Activated CD4-positive, alpha-beta T cell treated with anti-CD3 and anti-CD28 coated beads for 36 hours (primary cell): Measurements from ENCODE around the gene OSBPL3. TPM values are rescaled to one million over a fixed set of nuclear protein-coding genes. Genes with fewer than 3 reads are reported as not detected.

Experiments
- ATAC-seq: fragments of 200-7000 bp; cut with Tn5 transposase; one replicate; pipeline ENCODE4 v1.10.0; 2021; ENCODE audit warnings: mild to moderate bottlenecking, moderate library complexity
- CTCF ChIA-PET: fragments of 350-600 bp; sonication (Branson Sonifier 250); formaldehyde crosslinking; loops from one replicate; lab custom pipeline; 2021; ENCODE audit warnings: antibody characterized with exemption; lab: Charles Lee
- POLR2A ChIA-PET: fragments of 350-600 bp; sonication (Branson Sonifier 250); formaldehyde crosslinking; loops from one replicate; lab custom pipeline; 2021; ENCODE audit warnings: antibody characterized with exemption, inconsistent platforms; lab: Charles Lee
- DNase-seq: peaks from one replicate; pipeline ENCODE4 v3.0.0-alpha.2; 2020
- H3K27ac Mint-ChIP-seq: one replicate; pipeline ENCODE4 v1.8.0; 2021; ENCODE audit warnings: mixed read lengths
- H3K27me3 Mint-ChIP-seq: one replicate; pipeline ENCODE4 v1.8.0; 2021; ENCODE audit warnings: mixed read lengths
- H3K36me3 Mint-ChIP-seq: one replicate; pipeline ENCODE4 v1.8.0; 2021; ENCODE audit warnings: low read depth, mixed read lengths
- H3K4me1 Mint-ChIP-seq: one replicate; pipeline ENCODE4 v1.8.0; 2021; ENCODE audit warnings: mixed read lengths
- H3K4me3 Mint-ChIP-seq: one replicate; pipeline ENCODE4 v1.8.0; 2021; ENCODE audit warnings: mild to moderate bottlenecking, moderate library complexity, mixed read lengths
- H3K9me3 Mint-ChIP-seq: one replicate; pipeline ENCODE4 v1.8.0; 2021; ENCODE audit warnings: low read depth, mixed read lengths
- intact Hi-C, 2 experiments: fragments of 100-400 bp; cut with DNase I in 1 of 2; cut with micrococcal nuclease in 1 of 2; formaldehyde crosslinking; loops; one replicate each; pipeline versions ENCODE4 v1.14.2 to v1.15.1; 2022 to 2024; cut with DNase I, micrococcal nuclease
- total RNA-seq, 2 experiments: library from RNA; stranded (reverse); gene quantifications; one replicate each; pipeline ENCODE4 v1.2.3, GENCODE V29; 2021

The OSBPL3 gene
- total RNA-seq, 2 experiments from 2014 or later = 34.7 to 38.2 TPM

DNA sequence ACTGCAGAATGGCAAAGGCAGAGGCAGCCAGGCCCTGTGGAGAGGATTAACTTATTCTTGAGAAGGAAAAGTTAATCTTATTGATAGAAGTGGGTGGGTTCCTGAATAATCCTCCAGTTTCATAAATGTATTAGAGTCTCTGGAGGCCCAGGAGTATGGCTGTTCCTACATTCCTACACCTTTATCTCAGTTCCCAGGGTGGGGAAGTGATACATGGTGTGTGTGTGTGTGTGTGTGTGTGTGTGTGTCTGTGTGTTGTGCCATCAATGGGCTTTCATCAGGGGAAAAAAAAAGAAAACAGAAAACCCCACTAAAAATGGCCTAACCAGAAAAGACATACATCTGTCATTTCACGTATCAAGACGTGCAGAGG, 200.7 kb downstream of the OSBPL3 start:
- intact Hi-C loops = no loop called here
- no peak for ATAC-seq
- Mint-ChIP-seq H3K27me3 (no peaks in the 10 kb centered on the region), H3K27ac (peak overlapping the region; percentile 69), H3K4me1 (peaks cover 7% of the 10 kb centered on the region), H3K36me3 (peaks cover 5% of the 10 kb centered on the region), H3K9me3 (peaks cover 4% of the 10 kb centered on the region), H3K4me3 (no peak overlapping the region)
- CTCF ChIA-PET = interaction anchor here (0.6 kb wide), 1 partner anchor 310 kb away, joined by 3 read pairs; no protein-coding TSS in a partner anchor
- no peak for DNase-seq
- POLR2A ChIA-PET = interaction anchor here (1.1 kb wide), 1 partner anchor 338 kb away, joined by 4 read pairs; no protein-coding TSS in a partner anchor

DNA sequence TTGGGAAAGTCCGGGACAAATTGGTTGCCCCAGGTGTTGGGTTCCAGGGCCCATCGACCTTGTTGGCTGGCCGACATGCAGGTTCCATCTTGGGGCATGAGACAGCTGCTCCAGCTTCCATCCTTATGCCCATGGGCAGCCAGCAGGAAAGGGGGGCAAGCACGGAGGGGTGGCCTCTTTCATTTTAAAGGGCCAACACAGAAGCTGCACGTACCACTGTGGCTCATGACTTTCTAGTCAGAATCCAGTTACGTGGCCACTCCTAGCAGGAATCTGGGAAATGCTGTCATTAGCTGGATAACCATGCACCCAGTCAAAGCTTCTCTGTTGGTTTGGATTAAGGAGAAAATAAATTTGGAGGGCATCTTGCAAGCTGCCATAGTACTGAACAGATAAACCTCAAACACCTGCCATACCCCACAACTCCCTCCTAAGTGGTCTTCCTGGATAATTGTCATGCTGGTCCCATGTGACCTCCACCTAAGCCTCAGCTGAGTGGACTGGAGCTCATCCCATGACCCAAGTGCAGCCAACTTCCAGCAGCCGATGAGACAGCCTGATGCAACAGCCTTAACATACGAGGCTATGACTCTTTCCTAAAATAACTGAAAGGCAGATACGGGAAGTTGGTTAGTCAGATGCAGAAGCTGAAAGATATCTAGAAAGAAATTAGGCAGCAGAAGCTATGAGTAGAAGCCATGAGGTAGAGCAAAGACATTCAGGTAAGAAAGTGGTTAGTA, 201.3 kb downstream of the OSBPL3 start:
- Mint-ChIP-seq H3K4me1 (peaks cover 10% of the 10 kb centered on the region), H3K9me3 (peaks cover 4% of the 10 kb centered on the region), H3K36me3 (peaks cover 4% of the 10 kb centered on the region), H3K27ac (peak overlapping the region; percentile 69), H3K27me3 (no peaks in the 10 kb centered on the region), H3K4me3 (no peak overlapping the region)
- POLR2A ChIA-PET = interaction anchor here (1.1 kb wide), 1 partner anchor 339 kb away, joined by 4 read pairs; no protein-coding TSS in a partner anchor
- ATAC-seq (peak; percentile 85), DNase-seq (peak; percentile 45)
- CTCF ChIA-PET = interaction anchor here (0.6 to 1.9 kb wide), 4 partner anchors 10 to 465 kb away, joined by 3 to 5 read pairs (median 3); no protein-coding TSS in a partner anchor
- intact Hi-C loops = no loop called here

DNA sequence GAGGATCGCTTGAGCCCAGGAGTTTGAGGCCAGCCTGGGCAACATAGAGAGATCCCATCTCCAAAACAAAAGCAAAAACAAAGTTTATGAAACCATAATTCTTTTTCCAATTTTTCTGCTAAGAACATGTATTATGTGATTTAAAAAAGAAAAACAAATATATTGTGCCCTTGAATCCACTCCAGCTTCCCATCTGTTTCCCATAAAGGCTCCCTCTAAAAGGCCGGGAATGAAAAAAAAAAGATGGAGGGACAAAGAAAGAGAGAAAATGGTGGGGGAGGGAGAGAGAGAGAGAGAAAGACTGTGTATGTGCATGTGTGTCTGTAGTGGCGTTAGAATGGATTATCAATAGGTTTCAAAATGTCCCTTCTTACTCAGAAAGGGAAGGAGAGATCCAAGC, 202.2 kb downstream of the OSBPL3 start:
- DNase-seq (no peak), ATAC-seq (no peak)
- no peaks in the 10 kb centered on the region for H3K36me3 Mint-ChIP-seq
- POLR2A ChIA-PET = no interaction called here
- no peak overlapping the region for H3K4me3 Mint-ChIP-seq
- H3K4me1 Mint-ChIP-seq = peaks cover 11% of the 10 kb centered on the region
- H3K9me3 Mint-ChIP-seq = no peaks in the 10 kb centered on the region
- H3K27me3 Mint-ChIP-seq = no peaks in the 10 kb centered on the region
- peak overlapping the region; percentile 55 for H3K27ac Mint-ChIP-seq
- intact Hi-C loops = no loop called here
- CTCF ChIA-PET = interaction anchor here (0.7 to 1.9 kb wide), 5 partner anchors 11 to 466 kb away, joined by 3 to 5 read pairs (median 3); no protein-coding TSS in a partner anchor

DNA sequence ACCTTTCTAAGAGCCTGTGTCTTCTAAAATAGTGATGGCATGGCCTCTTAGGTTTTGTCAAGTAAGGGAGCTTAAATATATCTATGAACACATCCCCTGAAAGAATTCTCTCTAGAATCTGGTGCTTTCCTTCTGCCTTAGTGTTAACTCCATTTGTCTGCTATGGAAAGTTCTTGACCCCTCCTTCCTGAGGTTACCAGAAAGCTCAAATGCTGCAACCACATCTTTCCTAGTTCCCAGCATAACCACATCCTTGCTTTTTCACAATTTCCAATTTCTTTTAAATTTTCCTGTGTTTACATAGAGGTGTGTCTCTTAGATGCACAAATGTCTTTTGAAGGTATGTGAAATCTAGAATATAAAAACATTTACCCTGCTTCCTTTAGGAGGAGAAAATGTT, 206.3 kb downstream of the OSBPL3 start:
- peaks cover 5% of the 10 kb centered on the region for H3K27me3 Mint-ChIP-seq
- peaks cover 8% of the 10 kb centered on the region for H3K9me3 Mint-ChIP-seq
- intact Hi-C loops = no loop called here
- H3K4me1 Mint-ChIP-seq = peaks cover 4% of the 10 kb centered on the region
- ChIA-PET POLR2A (interaction anchor here (0.5 kb wide), 1 partner anchor 203 kb away, joined by 3 read pairs; no protein-coding TSS in a partner anchor), CTCF (no interaction called here)
- no peaks in the 10 kb centered on the region for H3K36me3 Mint-ChIP-seq
- ATAC-seq (no peak), DNase-seq (no peak)
- H3K4me3 Mint-ChIP-seq = no peak overlapping the region
- no peak overlapping the region for H3K27ac Mint-ChIP-seq

DNA sequence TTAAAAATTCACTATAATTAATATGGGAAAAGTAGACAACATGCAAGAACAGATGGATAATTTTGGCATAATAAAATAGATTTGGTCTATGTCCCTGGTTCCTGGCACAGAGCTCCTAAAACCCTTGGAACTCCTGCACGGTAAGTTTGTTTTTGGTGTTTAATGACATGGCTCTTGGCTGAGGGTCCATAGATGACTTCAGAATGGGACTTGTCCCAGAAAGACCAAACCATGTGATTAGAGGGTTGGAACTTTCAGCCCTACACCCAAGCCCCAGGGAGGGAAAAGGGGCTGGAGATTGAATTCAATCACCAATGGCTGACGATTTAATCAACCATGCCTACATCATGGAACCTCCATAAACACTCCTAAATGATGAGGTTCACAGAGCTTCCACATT, 210.1 kb downstream of the OSBPL3 start:
- Mint-ChIP-seq H3K4me3 (no peak overlapping the region), H3K27ac (no peak overlapping the region), H3K9me3 (peaks cover 8% of the 10 kb centered on the region), H3K27me3 (peaks cover 15% of the 10 kb centered on the region), H3K36me3 (no peaks in the 10 kb centered on the region), H3K4me1 (peaks cover 4% of the 10 kb centered on the region)
- ChIA-PET POLR2A (no interaction called here), CTCF (interaction anchor here (0.7 to 2.0 kb wide), 2 partner anchors 13 to 329 kb away, joined by 4 to 7 read pairs; no protein-coding TSS in a partner anchor)
- ATAC-seq (no peak), DNase-seq (no peak)
- intact Hi-C loops = no loop called here

DNA sequence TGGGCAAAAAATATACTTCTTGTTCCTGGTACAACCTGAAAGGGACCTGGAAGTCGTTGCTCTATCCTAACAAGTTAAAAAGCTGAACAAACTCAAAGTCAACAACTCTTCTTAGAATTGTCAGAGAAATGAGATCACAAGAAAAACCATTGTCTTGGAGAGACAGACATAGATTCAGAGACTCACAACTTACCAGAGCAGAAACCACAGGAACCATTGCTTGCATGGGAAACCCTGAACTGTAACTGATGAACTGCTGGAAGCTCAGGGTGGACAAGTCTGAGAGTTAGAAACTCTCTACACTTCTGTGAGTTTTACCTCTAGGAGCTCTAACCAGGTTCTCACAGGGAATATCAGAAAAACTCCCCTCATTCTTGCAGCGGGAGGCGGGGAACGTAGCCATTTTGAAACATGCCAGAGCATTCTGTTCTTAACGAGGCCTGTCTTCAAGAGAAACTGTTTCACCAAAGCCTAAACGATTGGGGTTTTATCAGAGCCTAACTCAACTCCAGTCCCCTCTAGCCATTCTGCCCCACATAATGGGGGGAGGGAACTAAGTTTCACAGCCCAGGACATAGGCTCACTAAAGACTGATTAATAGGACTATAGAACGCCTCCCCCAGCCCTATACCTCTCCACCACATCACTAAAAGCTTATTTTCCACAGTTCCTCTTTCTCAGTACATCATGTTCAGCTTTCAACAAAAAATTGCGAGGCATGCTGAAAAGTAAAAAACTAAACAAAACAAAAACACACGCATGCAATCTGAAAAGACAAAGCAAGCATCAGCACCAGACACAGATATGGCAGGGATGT, 210.8 kb downstream of the OSBPL3 start:
- H3K4me3 Mint-ChIP-seq = no peak overlapping the region
- H3K9me3 Mint-ChIP-seq = peaks cover 8% of the 10 kb centered on the region
- H3K4me1 Mint-ChIP-seq = peaks cover 4% of the 10 kb centered on the region
- POLR2A ChIA-PET = no interaction called here
- intact Hi-C loops = no loop called here
- DNase-seq = no peak
- peaks cover 18% of the 10 kb centered on the region for H3K27me3 Mint-ChIP-seq
- CTCF ChIA-PET = interaction anchor here (0.7 to 2.0 kb wide), 2 partner anchors 13 to 330 kb away, joined by 4 to 7 read pairs; no protein-coding TSS in a partner anchor
- ATAC-seq = peak; percentile 19
- no peak overlapping the region for H3K27ac Mint-ChIP-seq
- H3K36me3 Mint-ChIP-seq = no peaks in the 10 kb centered on the region

DNA sequence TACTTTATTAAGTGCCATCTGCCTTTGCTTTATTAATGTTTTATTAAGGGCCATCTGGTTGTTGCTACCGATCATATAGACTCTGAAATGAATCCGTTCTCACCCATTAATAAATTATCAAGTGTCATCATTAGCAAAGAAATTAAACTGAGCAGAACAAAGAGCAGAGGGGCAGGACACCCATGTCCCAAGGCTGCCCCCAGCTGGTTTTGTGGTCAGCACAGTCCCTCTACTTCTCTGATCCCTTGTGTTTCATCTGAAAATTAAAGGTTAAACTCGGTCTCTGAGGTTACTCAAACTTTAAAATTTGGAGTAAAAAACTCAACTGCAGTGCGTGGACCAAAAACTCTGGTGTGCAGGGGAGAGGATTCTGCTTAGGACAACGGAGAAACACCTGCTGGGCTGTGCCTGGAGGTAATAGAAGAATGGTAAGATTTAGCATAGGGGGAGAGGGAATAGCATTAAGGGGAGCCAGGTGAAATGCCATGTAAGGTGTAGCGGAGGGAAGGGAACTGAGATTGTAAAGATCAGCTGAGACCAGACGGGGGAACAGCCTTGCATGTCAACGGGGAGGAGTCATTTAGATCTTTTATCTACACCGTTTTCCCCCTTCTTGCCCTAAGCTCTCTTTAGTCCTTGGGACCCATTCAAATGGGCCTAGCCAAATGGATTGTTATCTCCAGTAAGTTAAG, 212.0 kb downstream of the OSBPL3 start:
- peaks cover 26% of the 10 kb centered on the region for H3K27me3 Mint-ChIP-seq
- POLR2A ChIA-PET = no interaction called here
- H3K27ac Mint-ChIP-seq = no peak overlapping the region
- peaks cover 8% of the 10 kb centered on the region for H3K9me3 Mint-ChIP-seq
- peaks cover 1% of the 10 kb centered on the region for H3K4me1 Mint-ChIP-seq
- DNase-seq (no peak), ATAC-seq (no peak)
- CTCF ChIA-PET = interaction anchor here (0.6 kb wide), 1 partner anchor 26 kb away, joined by 3 read pairs; no protein-coding TSS in a partner anchor
- no peaks in the 10 kb centered on the region for H3K36me3 Mint-ChIP-seq
- no peak overlapping the region for H3K4me3 Mint-ChIP-seq
- intact Hi-C loops = no loop called here

DNA sequence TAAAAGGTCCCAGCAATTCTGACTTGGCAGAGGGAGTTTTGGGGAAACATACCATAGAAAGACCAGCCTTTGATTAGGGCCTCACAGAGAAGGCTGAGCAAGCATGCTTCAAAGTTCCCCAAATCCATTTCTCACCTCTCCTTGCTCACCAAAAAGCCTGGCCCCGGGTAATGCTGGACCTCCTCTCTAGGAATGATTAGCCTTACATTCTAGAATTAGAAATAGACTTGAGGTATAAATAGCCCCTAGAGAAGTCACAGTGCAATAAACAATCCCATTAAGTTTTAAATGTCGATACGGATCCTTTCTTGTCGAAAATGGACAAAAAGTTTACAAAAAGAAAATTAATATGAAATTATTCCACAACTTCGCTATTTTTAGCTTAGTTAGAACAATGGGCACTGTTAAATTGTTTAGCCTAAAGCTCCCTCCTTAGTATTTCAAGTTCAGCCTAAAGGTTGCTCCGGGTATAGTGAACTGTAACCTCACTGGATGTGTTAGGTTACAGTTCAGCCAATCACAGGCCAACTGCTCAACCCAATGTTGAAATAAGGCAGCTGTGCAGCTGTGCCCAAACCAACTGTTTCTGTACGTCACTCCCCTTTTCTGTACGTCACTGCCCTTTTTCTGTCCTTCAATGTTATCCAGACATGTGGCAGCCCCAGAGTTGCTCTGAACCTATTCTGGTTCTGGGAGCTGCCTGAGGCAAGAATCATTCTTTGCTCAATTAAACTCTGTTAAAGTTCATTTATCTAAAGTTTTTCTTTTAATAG, 214.8 kb downstream of the OSBPL3 start:
- intact Hi-C loops = no loop called here
- H3K36me3 Mint-ChIP-seq = no peaks in the 10 kb centered on the region
- ChIA-PET POLR2A (no interaction called here), CTCF (interaction anchor here (0.6 to 0.8 kb wide), 2 partner anchors 99 to 334 kb away, joined by 3 to 4 read pairs; no protein-coding TSS in a partner anchor)
- H3K4me3 Mint-ChIP-seq = no peak overlapping the region
- H3K27ac Mint-ChIP-seq = no peak overlapping the region
- peaks cover 1% of the 10 kb centered on the region for H3K4me1 Mint-ChIP-seq
- H3K9me3 Mint-ChIP-seq = peaks cover under 1% of the 10 kb centered on the region
- no peak for DNase-seq
- no peak for ATAC-seq
- peaks cover 36% of the 10 kb centered on the region for H3K27me3 Mint-ChIP-seq

DNA sequence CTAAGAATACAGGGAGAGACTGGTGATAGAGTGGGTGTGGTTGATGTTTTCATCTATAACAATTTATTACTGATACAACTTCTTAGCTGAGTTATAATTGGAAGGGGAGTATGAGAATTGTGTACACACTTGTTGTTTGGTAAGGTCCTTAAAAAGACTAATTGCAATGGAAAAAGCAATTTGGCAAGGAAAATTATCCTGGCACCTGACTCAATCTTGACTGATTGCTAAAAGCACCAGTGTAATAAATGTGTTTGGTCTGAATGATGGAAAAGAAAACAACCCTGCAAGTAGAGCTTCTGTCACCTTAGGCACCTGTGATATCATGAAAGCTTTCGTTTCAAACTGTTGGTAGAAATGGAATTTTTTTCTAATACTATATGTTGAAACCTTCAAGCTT, 216.0 kb downstream of the OSBPL3 start:
- DNase-seq (no peak), ATAC-seq (no peak)
- no peaks in the 10 kb centered on the region for H3K36me3 Mint-ChIP-seq
- no peak overlapping the region for H3K4me3 Mint-ChIP-seq
- peaks cover 41% of the 10 kb centered on the region for H3K27me3 Mint-ChIP-seq
- H3K27ac Mint-ChIP-seq = no peak overlapping the region
- no peaks in the 10 kb centered on the region for H3K9me3 Mint-ChIP-seq
- ChIA-PET CTCF (no interaction called here), POLR2A (no interaction called here)
- peaks cover 1% of the 10 kb centered on the region for H3K4me1 Mint-ChIP-seq
- intact Hi-C loops = no loop called here

DNA sequence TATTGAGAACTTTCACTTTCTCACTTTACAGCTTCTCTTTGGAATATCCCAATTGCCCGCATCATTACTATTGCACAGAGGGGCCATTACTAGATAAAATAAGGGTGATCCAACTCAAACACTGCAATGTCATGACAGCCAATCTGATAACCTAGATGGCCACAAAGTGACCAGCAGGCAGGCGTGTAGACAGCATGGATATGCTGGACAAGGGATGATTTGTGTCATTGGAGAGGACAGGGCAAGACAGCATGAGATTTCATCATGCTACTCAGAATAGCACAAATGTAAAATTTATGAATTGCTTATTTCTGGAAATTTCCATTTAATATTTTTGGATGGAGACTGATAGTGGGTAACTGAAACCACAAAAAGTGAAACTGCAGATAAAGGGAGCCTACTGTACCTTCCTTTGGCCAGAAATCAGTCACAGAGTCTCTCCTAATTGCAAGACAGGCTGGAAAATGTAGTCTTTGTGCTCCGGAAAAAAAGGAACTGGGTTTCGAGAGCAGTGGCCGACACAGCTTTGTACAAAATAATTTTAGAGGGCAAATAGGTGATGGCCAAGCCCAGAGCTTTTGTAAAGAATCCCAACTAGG, 216.6 kb downstream of the OSBPL3 start:
- H3K27ac Mint-ChIP-seq = no peak overlapping the region
- peaks cover 45% of the 10 kb centered on the region for H3K27me3 Mint-ChIP-seq
- H3K4me3 Mint-ChIP-seq = no peak overlapping the region
- intact Hi-C loops = no loop called here
- POLR2A ChIA-PET = no interaction called here
- DNase-seq (no peak), ATAC-seq (no peak)
- peaks cover 5% of the 10 kb centered on the region for H3K4me1 Mint-ChIP-seq
- no peaks in the 10 kb centered on the region for H3K36me3 Mint-ChIP-seq
- CTCF ChIA-PET = no interaction called here
- no peaks in the 10 kb centered on the region for H3K9me3 Mint-ChIP-seq
